Measurements from ENCODE around the gene CSMD2. TPM values are rescaled to one million over a fixed set of nuclear protein-coding genes. Genes with fewer than 3 reads are reported as not detected.

CSMD2 gene
- total RNA-seq, 2 experiments from 2014 or later, result not detected

- Histone ChIP-seq H3K79me2 (ENCODE audit: insufficient read depth, low read depth, low read length) (no peaks in the 10 kb centered on the region), H3K4me2 (ENCODE audit: low read length) (no peak overlapping the region), H3K9me3 (ENCODE audit: low read length) (no peaks in the 10 kb centered on the region), H3K36me3 (ENCODE audit: insufficient read depth, low read length) (no peaks in the 10 kb centered on the region), H3K4me3 (ENCODE audit: low read depth, low read length, poor library complexity, severe bottlenecking) (no peak overlapping the region), H3K27ac (ENCODE audit: low read depth, low read length, poor library complexity, severe bottlenecking) (no peak overlapping the region), H3K4me1 (ENCODE audit: insufficient read depth, low read length, poor library complexity, severe bottlenecking) (no peaks in the 10 kb centered on the region), H3K9me2 (ENCODE audit: insufficient read depth, low read length) (no peaks in the 10 kb centered on the region), H4K20me1 (ENCODE audit: insufficient read depth, low read length) (no peaks in the 10 kb centered on the region), H2AFZ (ENCODE audit: low read length) (no peak overlapping the region)
- DNase-seq (ENCODE audit: low spot score), result no peak
- TF ChIP-seq CTCF (conservative IDR thresholded peaks at IDR 0.05; ENCODE audit: low read length) (no peak), EZH2phosphoT487 (IDR thresholded peaks at IDR 0.05; ENCODE audit: borderline replicate concordance, low read depth, low read length) (no peak)
- CTCF ChIA-PET (ENCODE audit: unreplicated experiment), result no interaction called here
- intact Hi-C loops (cut with micrococcal nuclease; ENCODE audit: unreplicated experiment), result no loop called here
- no TSS peak for BruUV-seq (replicated peaks)
- POLR2A ChIA-PET, result no interaction called here
These were observed 498.4 kb downstream of the CSMD2 start for GRCh38 chr1:33666616-33667015.

GRCh38 chr1:33661811-33662454 lies 503.1 kb downstream of the CSMD2 start:
- POLR2A ChIA-PET, result no interaction called here
- intact Hi-C loops (cut with micrococcal nuclease; ENCODE audit: unreplicated experiment), result no loop called here

More at GRCh38 chr1:33661811-33662454, 503.1 kb downstream of the CSMD2 start:
- H3K4me2 ChIP-seq (ENCODE audit: low read length), result no peak overlapping the region
- H3K27ac ChIP-seq (ENCODE audit: low read depth, low read length, poor library complexity, severe bottlenecking), result no peak overlapping the region
- H4K20me1 ChIP-seq (ENCODE audit: insufficient read depth, low read length), result no peaks in the 10 kb centered on the region
- no TSS peak for BruUV-seq (replicated peaks)
- no peaks in the 10 kb centered on the region for H3K9me2 ChIP-seq (ENCODE audit: insufficient read depth, low read length)
- no peaks in the 10 kb centered on the region for H3K4me1 ChIP-seq (ENCODE audit: insufficient read depth, low read length, poor library complexity, severe bottlenecking)
- H3K79me2 ChIP-seq (ENCODE audit: insufficient read depth, low read depth, low read length), result no peaks in the 10 kb centered on the region
- H3K4me3 ChIP-seq (ENCODE audit: low read depth, low read length, poor library complexity, severe bottlenecking), result no peak overlapping the region
- no peak for DNase-seq (ENCODE audit: low spot score)
- TF ChIP-seq EZH2phosphoT487 (IDR thresholded peaks at IDR 0.05; ENCODE audit: borderline replicate concordance, low read depth, low read length), result no peak
- TF ChIP-seq CTCF (conservative IDR thresholded peaks at IDR 0.05; ENCODE audit: low read length), result no peak
- H3K36me3 ChIP-seq (ENCODE audit: insufficient read depth, low read length), result no peaks in the 10 kb centered on the region
- no peaks in the 10 kb centered on the region for H3K9me3 ChIP-seq (ENCODE audit: low read length)
- CTCF ChIA-PET (ENCODE audit: unreplicated experiment), result no interaction called here
- no peak overlapping the region for H2AFZ ChIP-seq (ENCODE audit: low read length)
